Measurements from ENCODE around the gene SNAI1. TPM values are rescaled to one million over a fixed set of nuclear protein-coding genes. Genes with fewer than 3 reads are reported as not detected.
A peak's percentile ranks its signal among the peaks of the same experiment; 100 is the strongest.

Gene SNAI1
- total and polyA plus RNA-seq, 7 donors, result 0.60 to 2.9 (median 1.8) TPM

DNA sequence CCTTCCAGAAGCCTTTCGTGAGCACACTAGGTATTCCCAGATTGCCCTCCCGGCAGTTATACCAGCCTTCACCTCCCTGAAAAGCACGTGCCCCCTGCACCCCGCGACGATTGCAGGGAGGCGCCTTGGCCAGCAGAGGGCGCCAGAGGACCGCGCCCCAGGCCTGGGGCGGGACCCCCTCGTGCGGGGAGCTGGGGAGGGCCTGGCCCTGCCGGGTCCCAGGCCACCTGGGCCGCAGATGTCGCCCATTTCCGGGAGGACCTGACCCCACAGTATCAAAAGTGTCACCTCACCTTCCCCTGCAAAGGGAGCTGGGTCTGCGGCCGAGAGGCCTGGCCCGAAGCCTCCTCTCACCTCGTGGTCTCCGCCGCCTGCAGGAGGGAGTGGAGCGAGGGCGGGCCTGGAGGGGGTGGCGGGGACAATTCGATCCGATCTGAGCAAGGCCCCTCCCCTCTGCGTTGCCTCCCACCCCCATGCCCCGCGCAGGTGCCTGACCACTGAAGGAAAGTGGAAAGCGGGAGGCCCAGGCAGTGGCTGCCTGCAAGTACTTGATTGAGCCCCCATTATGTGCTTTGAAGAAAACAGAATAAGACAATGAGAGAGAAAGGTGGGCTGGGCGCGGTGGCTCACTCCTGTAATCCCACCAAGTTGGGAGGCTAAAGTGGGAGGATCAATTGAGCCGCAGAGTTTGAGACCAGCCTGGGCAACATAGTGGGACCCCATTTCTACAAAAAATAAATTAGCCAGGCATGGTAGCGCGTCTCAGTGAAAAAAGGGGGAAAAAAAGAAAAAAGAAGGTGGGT lies 3.5 kb upstream of the SNAI1 start:
- Histone ChIP-seq H3K4me3 (peak overlapping the region in 3 of 4 donors; percentile 20 to 39 (median 38)), H3K9me3 (no peaks in the 10 kb centered on the region), H3K27ac (no peak overlapping the region), H3K27me3 (no peaks in the 10 kb centered on the region), H3K4me1 (peaks cover 3 to 32% (median 27%) of the 10 kb centered on the region in 4 donors), H3K36me3 (no peaks in the 10 kb centered on the region)
- intact Hi-C loops (cut with DNase I), result loop anchor here (1.0 kb wide), 1 partner anchor 92 kb away; no protein-coding TSS in a partner anchor
- no peak for TF ChIP-seq EP300 (IDR thresholded peaks at IDR 0.05)
- TF ChIP-seq, protein P1, sequence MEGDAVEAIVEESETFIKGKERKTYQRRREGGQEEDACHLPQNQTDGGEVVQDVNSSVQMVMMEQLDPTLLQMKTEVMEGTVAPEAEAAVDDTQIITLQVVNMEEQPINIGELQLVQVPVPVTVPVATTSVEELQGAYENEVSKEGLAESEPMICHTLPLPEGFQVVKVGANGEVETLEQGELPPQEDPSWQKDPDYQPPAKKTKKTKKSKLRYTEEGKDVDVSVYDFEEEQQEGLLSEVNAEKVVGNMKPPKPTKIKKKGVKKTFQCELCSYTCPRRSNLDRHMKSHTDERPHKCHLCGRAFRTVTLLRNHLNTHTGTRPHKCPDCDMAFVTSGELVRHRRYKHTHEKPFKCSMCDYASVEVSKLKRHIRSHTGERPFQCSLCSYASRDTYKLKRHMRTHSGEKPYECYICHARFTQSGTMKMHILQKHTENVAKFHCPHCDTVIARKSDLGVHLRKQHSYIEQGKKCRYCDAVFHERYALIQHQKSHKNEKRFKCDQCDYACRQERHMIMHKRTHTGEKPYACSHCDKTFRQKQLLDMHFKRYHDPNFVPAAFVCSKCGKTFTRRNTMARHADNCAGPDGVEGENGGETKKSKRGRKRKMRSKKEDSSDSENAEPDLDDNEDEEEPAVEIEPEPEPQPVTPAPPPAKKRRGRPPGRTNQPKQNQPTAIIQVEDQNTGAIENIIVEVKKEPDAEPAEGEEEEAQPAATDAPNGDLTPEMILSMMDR (IDR thresholded peaks at IDR 0.05), result peak; percentile 98 to 100 (median 98)
- WGBS, 2 donors, result 18 to 23% methylated on average over 37 of the region's 37 CpGs
- DNase-seq, result no peak

DNA sequence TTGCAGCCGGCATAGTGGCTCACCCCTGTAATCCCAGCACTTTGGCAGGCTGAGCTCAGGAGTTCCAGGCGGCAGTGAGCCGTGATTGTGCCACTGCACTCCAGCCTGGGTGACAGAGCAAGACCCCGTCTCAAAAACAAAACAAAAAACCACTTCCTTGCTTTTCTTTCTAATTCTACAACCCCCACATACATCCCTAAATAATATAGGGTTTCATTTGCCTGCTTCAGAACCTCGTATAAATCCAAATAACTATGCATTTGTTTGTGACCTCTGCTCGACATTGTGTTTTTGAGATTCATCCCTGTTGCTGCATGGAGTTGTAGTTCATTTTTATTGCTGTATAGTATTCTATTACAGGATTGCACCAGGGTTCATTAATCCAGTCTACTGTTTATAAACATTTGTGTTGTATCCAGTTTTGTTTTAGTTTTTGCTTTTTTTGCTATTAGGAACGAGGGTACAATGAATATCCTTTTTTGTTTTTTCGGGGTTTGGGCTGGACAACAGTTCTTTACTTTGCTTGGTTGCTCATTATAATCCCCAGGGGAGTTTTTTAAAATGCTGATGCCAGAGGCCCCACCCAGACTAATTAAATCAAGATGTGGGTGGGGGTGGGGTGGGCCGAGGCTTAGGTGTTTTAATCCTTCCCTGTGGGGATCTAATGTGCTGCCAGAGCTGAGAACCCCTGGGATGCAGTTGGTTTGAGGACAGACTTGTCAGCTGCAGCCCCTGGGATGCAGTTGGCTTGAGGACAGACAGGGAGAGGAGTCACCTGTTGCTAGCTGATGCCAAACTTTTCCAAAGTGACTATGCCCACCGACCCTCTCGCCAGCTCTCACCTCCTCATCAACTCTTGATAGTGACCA lies 2.4 kb upstream of the SNAI1 start:
- H3K27me3 ChIP-seq, result no peaks in the 10 kb centered on the region
- WGBS, 2 donors, result 71 to 83% methylated on average over 11 of the region's 11 CpGs
- TF ChIP-seq, protein P1 (IDR thresholded peaks at IDR 0.05), result no peak
- TF ChIP-seq POLR2AphosphoS5 (IDR thresholded peaks at IDR 0.05) (no peak), EP300 (IDR thresholded peaks at IDR 0.05) (no peak)
- H3K4me3 ChIP-seq, result no peak overlapping the region
- H3K36me3 ChIP-seq, result no peaks in the 10 kb centered on the region
- H3K4me1 ChIP-seq, result peaks cover 3 to 43% (median 39%) of the 10 kb centered on the region in 4 donors
- intact Hi-C loops (cut with DNase I), result loop anchor here (5.0 kb wide), 1 partner anchor 187 kb away; no protein-coding TSS in a partner anchor
- H3K27ac ChIP-seq, result no peak overlapping the region
- no peak for DNase-seq
- H3K9me3 ChIP-seq, result no peaks in the 10 kb centered on the region

DNA sequence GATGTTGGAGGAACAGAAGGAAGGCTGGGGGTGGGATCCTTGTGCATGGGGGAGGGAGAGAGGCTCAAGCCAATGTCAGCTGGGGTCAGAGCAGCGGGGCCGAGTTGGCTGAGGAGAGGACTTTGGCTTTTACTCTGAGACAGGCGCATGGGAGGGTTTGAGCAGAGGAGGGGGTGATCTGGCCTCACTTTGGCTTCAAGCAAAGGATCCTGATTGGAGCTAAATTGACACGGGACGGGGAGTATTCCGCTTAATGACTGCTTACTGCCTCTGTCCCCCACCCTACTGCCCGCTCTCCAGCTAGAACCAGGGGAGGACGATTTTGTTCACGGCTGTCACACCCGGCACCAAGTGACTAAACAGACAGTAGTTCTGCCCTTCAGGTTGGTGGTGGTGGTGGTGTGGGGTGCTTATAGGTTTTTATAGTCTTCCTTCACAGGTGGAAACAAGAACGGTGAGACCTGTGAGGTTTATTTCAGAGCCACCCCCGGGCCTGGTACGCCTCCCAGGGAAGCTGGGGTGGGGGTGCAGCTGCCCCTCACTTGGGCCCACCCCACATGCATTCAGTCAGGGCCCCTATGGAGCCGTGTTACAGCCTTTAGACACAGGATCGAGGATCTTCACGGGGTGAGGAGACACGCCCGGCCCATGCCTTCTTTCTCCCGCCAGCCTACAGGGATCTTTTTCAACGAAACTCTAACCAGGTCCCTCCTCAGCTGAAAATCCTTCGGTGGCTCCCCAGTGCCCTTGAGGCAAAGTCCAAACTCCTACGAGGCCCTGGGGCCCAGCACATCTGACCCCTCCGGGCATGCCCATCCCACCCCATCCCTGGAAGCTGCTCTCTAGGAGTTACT lies 1.3 kb upstream of the SNAI1 start:
- peak overlapping the region in 1 of 4 donors; percentile 71 for H3K27ac ChIP-seq
- no peak overlapping the region for H3K4me3 ChIP-seq
- H3K9me3 ChIP-seq, result no peaks in the 10 kb centered on the region
- H3K4me1 ChIP-seq, result peaks cover 3 to 53% (median 48%) of the 10 kb centered on the region in 4 donors
- no peaks in the 10 kb centered on the region for H3K27me3 ChIP-seq
- intact Hi-C loops (cut with DNase I), result loop anchor here (5.0 kb wide), 1 partner anchor 186 kb away; no protein-coding TSS in a partner anchor
- 37 to 79% methylated on average over 23 of the region's 23 CpGs for WGBS, 2 donors
- TF ChIP-seq, protein P1 (IDR thresholded peaks at IDR 0.05), result no peak
- TF ChIP-seq POLR2AphosphoS5 (IDR thresholded peaks at IDR 0.05) (no peak), EP300 (IDR thresholded peaks at IDR 0.05) (no peak), POLR2A (IDR thresholded peaks at IDR 0.05) (no peak)
- DNase-seq, result no peak
- H3K36me3 ChIP-seq, result no peaks in the 10 kb centered on the region

DNA sequence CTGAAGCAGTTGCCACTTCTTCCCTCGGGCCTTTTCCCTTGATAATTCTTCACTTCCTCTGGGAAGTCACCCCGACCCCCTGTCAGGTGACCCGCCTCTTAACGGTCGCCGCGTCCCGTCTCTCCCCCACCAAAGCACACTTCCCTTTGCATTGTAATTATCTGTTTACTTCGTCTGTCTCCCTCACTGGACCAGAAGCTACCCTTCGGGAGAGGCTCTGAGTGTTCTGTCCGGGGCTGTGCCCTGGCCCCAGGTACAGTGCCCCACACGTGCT lies 771 bp upstream of the SNAI1 start:
- WGBS, 2 donors, result 8 to 21% methylated on average over 12 of the region's 12 CpGs
- Histone ChIP-seq H3K36me3 (no peaks in the 10 kb centered on the region), H3K27me3 (no peaks in the 10 kb centered on the region), H3K4me1 (peaks cover 3 to 57% (median 53%) of the 10 kb centered on the region in 4 donors), H3K27ac (peak overlapping the region in 3 of 4 donors; percentile 38 to 78 (median 71)), H3K4me3 (peak overlapping the region in 1 of 4 donors; percentile 48), H3K9me3 (no peaks in the 10 kb centered on the region)
- no peak for TF ChIP-seq POLR2AphosphoS5 (IDR thresholded peaks at IDR 0.05)
- no peak for TF ChIP-seq POLR2A (IDR thresholded peaks at IDR 0.05)
- no peak for TF ChIP-seq EP300 (IDR thresholded peaks at IDR 0.05)
- TF ChIP-seq, protein P1 (IDR thresholded peaks at IDR 0.05), result no peak
- intact Hi-C loops (cut with DNase I), result loop anchor here (5.0 kb wide), 1 partner anchor 185 kb away; no protein-coding TSS in a partner anchor
- no peak for DNase-seq
